HG03571 (cell line): ENCODE measurements around the gene PCDHA12.
"Not testable (repeated sequence)": the region's sequence is repeated elsewhere in the genome, so short reads cannot be mapped to it uniquely, and the experiment has no call there.

Source experiments
- ATAC-seq: cut with Tn5 transposase; IDR thresholded peaks from one replicate; pipeline ENCODE4 v1.9.1; 2021; ENCODE audit not compliant: unreplicated experiment

PCDHA12 gene

DNA sequence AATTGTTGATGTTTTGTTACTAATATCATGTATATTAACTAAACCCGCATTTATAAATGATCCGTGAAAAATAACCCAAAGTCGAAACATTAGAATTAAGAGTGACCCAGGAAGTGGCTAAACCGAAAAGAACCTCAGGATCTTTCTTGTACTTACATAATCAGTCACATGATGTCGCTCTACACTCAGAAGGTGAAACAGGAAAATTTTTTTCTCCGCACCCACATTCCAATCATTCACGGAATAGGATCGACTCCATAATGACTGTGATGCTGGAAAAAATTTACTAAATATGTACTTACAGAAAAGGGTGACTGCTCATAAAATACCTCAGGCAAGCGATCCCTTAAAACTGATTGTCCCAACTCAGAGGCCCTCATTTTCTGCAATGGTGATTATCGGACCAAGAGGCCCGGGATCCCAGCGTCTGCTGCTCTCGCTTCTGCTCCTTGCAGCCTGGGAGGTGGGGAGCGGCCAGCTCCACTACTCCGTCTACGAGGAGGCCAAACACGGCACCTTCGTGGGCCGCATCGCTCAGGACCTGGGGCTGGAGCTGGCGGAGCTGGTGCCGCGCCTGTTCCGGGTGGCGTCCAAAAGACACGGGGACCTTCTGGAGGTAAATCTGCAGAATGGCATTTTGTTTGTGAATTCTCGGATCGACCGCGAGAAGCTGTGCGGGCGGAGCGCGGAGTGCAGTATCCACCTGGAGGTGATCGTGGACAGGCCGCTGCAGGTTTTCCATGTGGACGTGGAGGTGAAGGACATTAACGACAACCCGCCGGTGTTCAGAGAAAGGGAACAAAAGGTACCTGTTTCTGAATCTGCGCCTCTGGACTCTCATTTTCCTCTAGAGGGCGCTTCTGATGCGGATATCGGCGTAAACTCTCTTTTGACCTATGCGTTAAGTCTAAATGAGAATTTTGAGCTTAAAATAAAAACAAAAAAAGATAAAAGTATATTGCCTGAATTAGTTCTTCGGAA, at the start of gene PCDHA12:
Gene PCDHA12 (plus strand): TSS at position 224 of the 981 bp plus-strand sequence. CDS start 165 bp downstream, at position 389.
- ATAC-seq, result no peak

DNA sequence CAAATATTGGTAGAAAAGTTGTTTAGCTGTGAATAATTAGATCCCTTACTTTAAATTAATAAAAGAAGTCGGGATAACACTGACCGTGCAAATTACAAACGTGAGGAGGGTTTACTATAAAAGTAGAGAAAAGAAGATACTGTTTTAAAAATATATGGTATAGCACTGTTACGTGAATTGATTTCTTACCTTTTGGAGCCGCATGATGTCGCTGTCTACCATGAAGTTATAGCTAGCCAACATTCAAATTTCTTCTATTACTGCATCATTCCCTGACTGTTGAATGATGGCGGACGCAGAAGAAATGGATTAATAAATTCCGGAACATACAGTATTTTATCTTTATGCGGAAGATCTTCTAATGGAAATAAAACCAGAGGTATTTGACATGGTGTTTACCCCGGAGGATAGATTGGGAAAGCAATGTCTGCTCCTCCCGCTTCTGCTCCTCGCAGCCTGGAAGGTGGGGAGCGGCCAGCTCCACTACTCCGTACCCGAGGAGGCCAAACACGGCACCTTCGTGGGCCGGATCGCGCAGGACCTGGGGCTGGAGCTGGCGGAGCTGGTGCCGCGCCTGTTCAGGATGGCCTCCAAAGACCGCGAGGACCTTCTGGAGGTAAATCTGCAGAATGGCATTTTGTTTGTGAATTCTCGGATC, 47.3 kb upstream of the PCDHA12 start, which contains the start of gene PCDHA6:
Gene PCDHA6 (plus strand): TSS at position 257 of the 658 bp plus-strand sequence. CDS start 132 bp downstream, at position 389.
- no peak for ATAC-seq

GRCh38 chr5:140828362-140828737, 46.8 kb upstream of the PCDHA12 start:
- no peak for ATAC-seq

DNA sequence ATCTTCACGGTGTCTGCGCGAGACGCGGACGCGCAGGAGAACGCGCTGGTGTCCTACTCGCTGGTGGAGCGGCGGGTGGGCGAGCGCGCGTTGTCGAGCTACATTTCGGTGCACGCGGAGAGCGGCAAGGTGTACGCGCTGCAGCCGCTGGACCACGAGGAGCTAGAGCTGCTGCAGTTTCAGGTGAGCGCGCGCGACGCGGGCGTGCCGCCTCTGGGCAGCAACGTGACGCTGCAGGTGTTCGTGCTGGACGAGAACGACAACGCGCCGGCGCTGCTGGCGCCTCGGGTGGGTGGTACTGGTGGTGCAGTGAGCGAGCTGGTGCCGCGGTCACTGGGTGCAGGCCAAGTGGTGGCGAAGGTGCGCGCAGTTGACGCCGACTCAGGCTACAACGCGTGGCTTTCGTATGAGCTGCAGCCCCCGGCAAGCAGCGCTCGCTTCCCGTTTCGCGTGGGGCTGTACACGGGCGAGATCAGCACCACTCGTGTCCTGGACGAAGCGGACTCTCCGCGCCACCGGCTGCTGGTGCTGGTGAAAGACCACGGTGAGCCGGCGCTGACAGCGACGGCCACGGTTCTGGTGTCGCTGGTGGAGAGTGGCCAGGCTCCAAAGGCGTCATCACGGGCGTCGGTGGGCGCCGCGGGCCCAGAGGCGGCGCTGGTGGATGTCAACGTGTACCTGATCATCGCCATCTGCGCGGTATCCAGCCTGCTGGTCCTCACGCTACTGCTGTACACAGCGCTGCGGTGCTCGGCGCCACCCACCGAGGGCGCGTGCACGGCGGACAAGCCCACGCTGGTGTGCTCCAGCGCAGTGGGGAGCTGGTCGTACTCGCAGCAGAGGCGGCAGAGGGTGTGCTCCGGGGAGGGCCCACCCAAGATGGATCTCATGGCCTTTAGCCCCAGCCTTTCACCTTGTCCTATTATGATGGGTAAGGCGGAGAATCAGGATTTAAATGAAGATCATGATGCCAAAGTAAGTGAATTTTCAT, 45.3 kb upstream of the PCDHA12 start:
- ATAC-seq, result not testable (repeated sequence)

DNA sequence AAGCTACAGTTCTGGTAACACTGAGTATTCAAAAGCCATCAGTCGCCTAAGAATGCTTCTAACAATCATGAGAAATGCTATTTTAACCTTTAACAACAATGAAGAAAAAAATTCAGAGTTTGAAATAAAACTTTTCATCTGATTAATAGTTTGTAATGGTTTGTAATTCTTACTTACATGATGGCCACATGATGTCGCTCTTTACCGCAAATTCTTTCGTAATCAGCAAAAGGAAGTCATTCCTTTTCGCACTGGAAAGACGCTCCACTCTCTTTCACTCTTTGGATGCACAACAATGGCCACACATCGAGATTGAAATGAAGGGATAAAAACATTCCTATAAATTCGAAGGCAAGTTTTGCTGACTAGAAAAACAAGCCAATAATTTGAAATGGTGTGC, 41.1 kb upstream of the PCDHA12 start, which contains the start of gene PCDHA7:
Gene PCDHA7 (plus strand): TSS at position 277 of the 400 bp plus-strand sequence. CDS start 115 bp downstream, at position 392.
- no peak for ATAC-seq

DNA sequence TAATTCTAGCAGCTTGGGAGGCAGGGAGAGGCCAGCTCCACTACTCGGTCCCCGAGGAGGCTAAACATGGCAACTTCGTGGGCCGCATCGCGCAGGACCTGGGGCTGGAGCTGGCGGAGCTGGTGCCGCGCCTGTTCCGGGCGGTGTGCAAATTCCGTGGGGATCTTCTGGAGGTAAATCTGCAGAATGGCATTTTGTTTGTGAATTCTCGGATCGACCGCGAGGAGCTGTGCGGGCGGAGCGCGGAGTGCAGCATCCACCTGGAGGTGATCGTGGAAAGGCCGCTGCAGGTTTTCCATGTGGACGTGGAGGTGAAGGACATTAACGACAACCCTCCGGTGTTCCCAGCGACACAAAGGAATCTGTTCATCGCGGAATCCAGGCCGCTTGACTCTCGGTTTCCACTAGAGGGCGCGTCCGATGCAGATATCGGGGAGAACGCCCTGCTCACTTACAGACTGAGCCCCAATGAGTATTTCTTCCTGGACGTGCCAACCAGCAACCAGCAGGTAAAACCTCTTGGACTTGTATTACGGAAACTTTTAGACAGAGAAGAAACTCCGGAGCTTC, 40.6 kb upstream of the PCDHA12 start:
- not testable (repeated sequence) for ATAC-seq

DNA sequence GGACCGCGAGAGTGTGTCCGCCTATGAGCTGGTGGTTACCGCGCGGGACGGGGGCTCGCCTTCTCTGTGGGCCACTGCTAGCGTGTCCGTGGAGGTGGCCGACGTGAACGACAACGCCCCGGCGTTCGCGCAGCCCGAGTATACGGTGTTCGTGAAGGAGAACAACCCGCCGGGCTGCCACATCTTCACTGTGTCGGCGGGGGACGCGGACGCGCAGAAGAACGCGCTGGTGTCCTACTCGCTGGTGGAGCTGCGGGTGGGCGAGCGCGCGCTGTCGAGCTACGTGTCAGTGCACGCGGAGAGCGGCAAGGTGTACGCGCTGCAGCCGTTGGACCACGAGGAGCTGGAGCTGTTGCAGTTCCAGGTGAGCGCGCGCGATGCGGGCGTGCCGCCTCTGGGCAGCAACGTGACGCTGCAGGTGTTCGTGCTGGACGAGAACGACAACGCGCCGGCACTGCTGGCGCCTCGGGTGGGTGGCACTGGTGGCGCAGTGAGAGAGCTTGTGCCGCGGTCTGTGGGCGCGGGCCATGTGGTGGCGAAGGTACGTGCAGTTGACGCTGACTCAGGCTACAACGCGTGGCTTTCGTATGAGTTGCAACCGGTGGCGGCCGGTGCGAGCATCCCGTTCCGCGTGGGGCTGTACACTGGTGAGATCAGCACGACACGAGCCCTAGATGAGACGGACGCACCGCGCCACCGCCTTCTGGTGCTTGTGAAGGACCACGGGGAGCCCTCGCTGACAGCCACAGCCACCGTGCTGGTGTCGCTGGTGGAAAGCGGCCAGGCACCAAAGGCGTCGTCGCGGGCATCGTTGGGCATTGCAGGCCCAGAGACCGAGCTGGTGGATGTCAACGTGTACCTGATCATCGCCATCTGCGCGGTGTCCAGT, 39.2 kb upstream of the PCDHA12 start:
- no peak for ATAC-seq

- no peak for ATAC-seq
These were observed 33.8 kb upstream of the PCDHA12 start, which contains the start of gene PCDHA8 for GRCh38 chr5:140840978-140841962. Gene PCDHA8 (plus strand): TSS chr5:140841187. CDS start chr5:140841322, 135 bp downstream.

- no peak for ATAC-seq
These were observed 32.0 kb upstream of the PCDHA12 start for GRCh38 chr5:140842798-140843733.

- ATAC-seq, result not testable (repeated sequence)
These were observed 26.7 kb upstream of the PCDHA12 start, which contains the start of gene PCDHA9 for GRCh38 chr5:140848139-140849102. Gene PCDHA9 (plus strand): TSS chr5:140848382. CDS start chr5:140848496, 114 bp downstream.

GRCh38 chr5:140849831-140850634, 25.1 kb upstream of the PCDHA12 start:
- not testable (repeated sequence) for ATAC-seq

DNA sequence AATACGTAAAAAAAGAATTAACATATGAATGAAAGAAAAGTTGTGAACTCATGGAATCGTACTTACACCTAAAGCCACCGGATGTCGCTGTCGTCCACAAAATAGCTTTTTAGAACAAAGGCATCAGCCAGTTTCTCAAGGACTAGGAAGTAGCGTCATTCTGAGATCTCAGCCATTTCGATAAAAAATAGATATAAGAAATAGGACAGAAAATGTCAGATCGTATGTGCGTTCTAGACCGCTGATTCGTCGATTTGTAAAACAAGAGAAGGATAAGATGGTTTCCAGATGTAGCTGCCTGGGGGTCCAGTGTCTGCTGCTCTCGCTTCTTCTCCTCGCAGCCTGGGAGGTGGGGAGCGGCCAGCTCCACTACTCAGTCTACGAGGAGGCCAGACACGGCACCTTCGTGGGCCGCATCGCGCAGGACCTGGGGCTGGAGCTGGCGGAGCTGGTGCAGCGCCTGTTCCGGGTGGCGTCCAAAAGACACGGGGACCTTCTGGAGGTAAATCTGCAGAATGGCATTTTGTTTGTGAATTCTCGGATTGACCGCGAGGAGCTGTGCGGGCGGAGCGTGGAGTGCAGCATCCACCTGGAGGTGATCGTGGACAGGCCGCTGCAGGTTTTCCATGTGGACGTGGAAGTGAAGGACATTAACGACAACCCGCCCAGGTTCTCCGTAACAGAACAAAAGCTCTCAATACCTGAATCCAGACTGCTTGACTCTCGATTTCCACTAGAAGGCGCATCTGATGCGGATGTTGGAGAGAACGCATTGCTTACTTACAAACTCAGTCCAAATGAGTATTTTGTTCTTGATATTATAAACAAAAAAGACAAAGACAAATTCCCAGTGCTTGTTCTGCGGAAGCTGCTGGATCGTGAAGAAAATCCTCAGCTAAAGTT, 19.1 kb upstream of the PCDHA12 start, which contains the start of gene PCDHA10:
Gene PCDHA10 (plus strand): TSS at position 126 of the 903 bp plus-strand sequence. CDS start 152 bp downstream, at position 278.
- no peak for ATAC-seq

DNA sequence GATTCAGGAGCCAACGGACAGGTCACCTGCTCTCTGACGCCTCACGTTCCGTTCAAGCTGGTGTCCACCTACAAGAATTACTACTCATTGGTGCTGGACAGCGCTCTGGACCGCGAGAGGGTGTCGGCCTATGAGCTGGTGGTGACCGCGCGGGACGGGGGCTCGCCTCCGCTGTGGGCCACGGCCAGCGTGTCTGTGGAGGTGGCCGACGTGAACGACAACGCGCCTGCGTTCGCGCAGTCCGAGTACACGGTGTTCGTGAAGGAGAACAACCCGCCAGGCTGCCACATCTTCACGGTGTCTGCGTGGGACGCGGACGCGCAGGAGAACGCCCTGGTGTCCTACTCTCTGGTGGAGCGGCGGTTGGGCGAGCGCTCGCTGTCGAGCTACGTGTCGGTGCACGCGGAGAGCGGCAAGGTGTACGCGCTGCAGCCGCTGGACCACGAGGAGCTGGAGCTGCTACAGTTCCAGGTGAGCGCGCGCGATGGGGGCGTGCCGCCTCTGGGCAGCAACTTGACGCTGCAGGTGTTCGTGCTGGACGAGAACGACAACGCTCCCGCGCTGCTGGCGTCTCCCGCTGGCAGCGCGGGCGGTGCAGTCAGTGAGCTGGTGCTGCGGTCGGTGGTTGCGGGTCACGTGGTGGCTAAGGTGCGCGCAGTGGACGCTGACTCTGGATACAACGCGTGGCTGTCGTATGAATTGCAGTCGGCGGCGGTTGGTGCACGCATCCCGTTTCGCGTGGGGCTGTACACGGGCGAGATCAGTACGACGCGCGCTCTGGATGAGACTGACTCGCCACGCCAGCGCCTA, 17.7 kb upstream of the PCDHA12 start:
- no peak for ATAC-seq
